HCT116 (cell line): Measurements from ENCODE around the gene URAD. TPM values are rescaled to one million over a fixed set of nuclear protein-coding genes. Genes with fewer than 3 reads are reported as not detected.

Experiments used
- ATAC-seq: fragments of 200-7000 bp; cut with Tn5 transposase; 2 replicates; pipeline ENCODE4 v1.9.1; 2020; ENCODE audit warnings: mild to moderate bottlenecking, moderate library complexity
- BruUV-seq: library from RNA; stranded (reverse); fragments of 400-500 nt; replicated peaks from 2 replicates; lab custom pipeline; 2021; lab: Mats Ljungman, UMichigan
- CTCF ChIA-PET: fragments of 300-600 bp; sonication (Branson Sonifier 250); formaldehyde crosslinking; loops from one replicate; lab custom pipeline; 2021; ENCODE audit warnings: antibody characterized with exemption; lab: Charles Lee
- POLR2A ChIA-PET: fragments of 300-600, 350-600 bp; sonication (Branson Sonifier 250); formaldehyde crosslinking; loops from one replicate; lab custom pipeline; 2021; ENCODE audit warnings: antibody characterized with exemption; lab: Charles Lee
- RAD21 ChIA-PET, 2 experiments: fragments of 300-600 bp; sonication (Branson Sonifier 250); formaldehyde crosslinking; loops; one replicate each; lab custom pipeline; 2023; ENCODE audit warnings: low total read pairs in 2 of 2; ENCODE audit not compliant: uncharacterized antibody in 2 of 2, unreplicated experiment in 2 of 2, low non-redundant PET in 1 of 2; lab: Charles Lee
- DNase-seq: peaks from one replicate; pipeline ENCODE4 v3.0.0-alpha.2; 2010; ENCODE audit warnings: low read depth, low spot score
- H2AFZ ChIP-seq: fragments of 200-600 bp; shearing (Covaris generic), sonication (generic); 2 replicates; pipeline ENCODE4 v1.6.1; 2017; ENCODE audit warnings: low read depth, mixed run types, mixed read lengths, antibody characterized with exemption, low read length; ENCODE audit not compliant: poor library complexity, severe bottlenecking
- H3K27ac ChIP-seq: 2 replicates; pipeline ENCODE4 v1.5.1; 2012; ENCODE audit warnings: low read depth, low read length
- H3K27me3 ChIP-seq: fragments of 200-600 bp; sonication (generic); 2 replicates; pipeline ENCODE4 v1.6.1; 2016; ENCODE audit warnings: mixed run types, low read length, mixed read lengths; ENCODE audit not compliant: insufficient read depth
- H3K36me3 ChIP-seq, 2 experiments: fragments of 200-500 bp in 1 of 2; fragments of 200-600 bp in 1 of 2; sonication (Bioruptor generic) in 1 of 2; sonication (generic) in 1 of 2; 2 replicates each; pipeline versions ENCODE4 v1.5.1 to v1.6.1; 2014 to 2016; ENCODE audit warnings: low read length in 2 of 2, inconsistent platforms in 1 of 2, mixed read lengths in 1 of 2, mixed run types in 1 of 2; ENCODE audit not compliant: insufficient read depth in 2 of 2, control insufficient read depth in 1 of 2
- H3K4me1 ChIP-seq, 2 experiments: fragments of 200-600 bp in 1 of 2; sonication (generic) in 1 of 2; 2 replicates each; pipeline versions ENCODE4 v1.5.1 to v1.6.1; 2012 to 2017; ENCODE audit warnings: low read length in 2 of 2, inconsistent platforms in 1 of 2, mild to moderate bottlenecking in 1 of 2, mixed read lengths in 1 of 2, mixed run types in 1 of 2, moderate library complexity in 1 of 2; ENCODE audit not compliant: insufficient read depth in 2 of 2, control insufficient read depth in 1 of 2
- H3K4me2 ChIP-seq: fragments of 200-600 bp; sonication (generic); 2 replicates; pipeline ENCODE4 v1.6.1; 2017; ENCODE audit warnings: mixed run types, low read length, mixed read lengths
- H3K4me3 ChIP-seq, 2 experiments: fragments of 200-600 bp in 1 of 2; sonication (generic) in 1 of 2; replicated peaks in 1 of 2; 2 replicates each; pipeline ENCODE4 v1.5.1; 2011 to 2016; ENCODE audit warnings: low read length in 2 of 2, control low read depth in 1 of 2, low read depth in 1 of 2, mild to moderate bottlenecking in 1 of 2, mixed read lengths in 1 of 2, mixed run types in 1 of 2
- H3K79me2 ChIP-seq: fragments of 200-600 bp; sonication (generic); 2 replicates; pipeline ENCODE4 v1.6.1; 2017; ENCODE audit warnings: mild to moderate bottlenecking, mixed run types, low read length, moderate library complexity, mixed read lengths; ENCODE audit not compliant: insufficient read depth
- H3K9ac ChIP-seq: fragments of 200-600 bp; sonication (generic); 2 replicates; pipeline ENCODE4 v1.6.1; 2016; ENCODE audit warnings: low read length, mixed read lengths
- H3K9me2 ChIP-seq: fragments of 200-600 bp; sonication (generic), shearing (Covaris generic); 2 replicates; pipeline ENCODE4 v1.6.1; 2017; ENCODE audit warnings: mixed run types, mild to moderate bottlenecking, moderate library complexity; ENCODE audit not compliant: insufficient read depth
- H3K9me3 ChIP-seq, 2 experiments: fragments of 200-500 bp in 1 of 2; fragments of 200-600 bp in 1 of 2; sonication (Bioruptor generic) in 1 of 2; sonication (generic) in 1 of 2; 2 replicates each; pipeline ENCODE4 v1.6.1; 2014 to 2017; ENCODE audit warnings: low read length in 2 of 2, mixed read lengths in 2 of 2, inconsistent platforms in 1 of 2, low read depth in 1 of 2, mild to moderate bottlenecking in 1 of 2, mixed run types in 1 of 2, moderate library complexity in 1 of 2; ENCODE audit not compliant: control insufficient read depth in 1 of 2, insufficient read depth in 1 of 2
- H4K20me1 ChIP-seq: fragments of 200-600 bp; sonication (generic), shearing (Covaris generic); 2 replicates; pipeline ENCODE4 v1.6.1; 2017; ENCODE audit warnings: mixed run types, mild to moderate bottlenecking, moderate library complexity; ENCODE audit not compliant: insufficient read depth
- CTCF ChIP-seq, 3 experiments: fragments of 200-600 bp in 1 of 3; sonication (generic) in 1 of 3; IDR thresholded peaks in 2 of 3; conservative IDR thresholded peaks in 1 of 3; 2 replicates each; pipeline ENCODE4 v1.5.1; 2012 to 2017; ENCODE audit warnings: low read depth in 2 of 3, low read length in 2 of 3, antibody characterized with exemption in 1 of 3, borderline replicate concordance in 1 of 3, control low read depth in 1 of 3, mild to moderate bottlenecking in 1 of 3, mixed read lengths in 1 of 3, mixed run types in 1 of 3, moderate library complexity in 1 of 3; ENCODE audit not compliant: insufficient read depth in 1 of 3
- EZH2phosphoT487 ChIP-seq: fragments of 200-600 bp; IDR thresholded peaks from 2 replicates; pipeline ENCODE4 v1.6.1; 2018; ENCODE audit warnings: antibody characterized with exemption, borderline replicate concordance
- FOSL1 ChIP-seq: IDR thresholded peaks from 2 replicates; pipeline ENCODE4 v1.6.1; 2012; ENCODE audit warnings: low read depth
- JUND ChIP-seq: IDR thresholded peaks from 2 replicates; pipeline ENCODE4 v1.6.1; 2012
- MAX ChIP-seq: IDR thresholded peaks from 2 replicates; pipeline ENCODE4 v1.6.1; 2012
- POLR2A ChIP-seq: IDR thresholded peaks from 2 replicates; pipeline ENCODE4 v1.7.0; 2011; ENCODE audit warnings: borderline replicate concordance; ENCODE audit not compliant: insufficient read depth, insufficient read length; ENCODE audit errors: extremely low read depth
- RAD21 ChIP-seq: IDR thresholded peaks from 2 replicates; pipeline ENCODE4 v1.6.1; 2012; ENCODE audit warnings: low read depth, mild to moderate bottlenecking
- intact Hi-C: fragments of 100-400 bp; cut with micrococcal nuclease; formaldehyde crosslinking; loops from 2 replicates; pipeline ENCODE4 v1.10.0; 2022
- total RNA-seq: library from RNA; stranded (reverse); gene quantifications from one replicate; pipeline ENCODE4 v1.2.1, GENCODE V29; 2021; ENCODE audit not compliant: unreplicated experiment
- TF ChIP-seq, protein P1 (sequence below): IDR thresholded peaks from 2 replicates; pipeline ENCODE4 v1.6.1; 2012

URAD gene
- total RNA-seq, 1 experiment from 2014 or later = not detected

DNA sequence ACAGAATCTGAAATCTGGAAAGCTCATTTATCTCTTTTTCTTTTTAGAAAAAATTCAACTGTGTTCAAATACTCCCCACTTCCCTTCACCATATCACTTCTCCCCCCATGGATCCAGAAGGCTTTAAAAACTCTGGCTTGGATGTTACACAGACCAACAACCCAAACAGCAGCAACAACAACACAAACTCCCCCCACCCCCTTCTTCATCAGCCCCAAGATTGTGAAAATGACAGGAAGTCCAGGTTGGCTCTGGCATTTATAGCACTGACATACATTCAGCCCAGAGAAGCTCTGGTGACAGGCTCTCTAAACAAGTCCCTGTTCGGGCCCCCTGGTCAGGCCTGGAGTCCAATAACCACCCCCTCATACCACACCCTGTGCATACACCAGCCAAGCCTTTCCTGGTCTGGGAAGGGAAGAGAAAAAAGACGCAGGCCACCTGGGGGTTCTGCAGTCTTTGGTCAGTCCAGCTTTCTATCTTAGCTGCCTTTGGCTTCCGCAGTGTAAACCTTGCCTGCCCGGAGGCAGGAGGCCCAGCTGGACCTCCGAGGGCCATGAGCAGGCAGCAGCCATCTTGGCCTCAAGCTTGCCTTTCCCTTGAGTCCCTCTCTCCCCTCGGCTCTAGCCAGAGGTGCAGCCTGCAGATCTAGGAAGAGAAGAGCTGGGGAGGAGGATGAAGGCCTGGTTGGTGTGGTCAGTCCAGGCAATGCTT lies 26.2 kb downstream of the URAD start:
- TF ChIP-seq CTCF (IDR thresholded peaks at IDR 0.05 in 2 of 3, conservative IDR thresholded peaks at IDR 0.05 in 1 of 3; ENCODE audit: borderline replicate concordance in 1 of 3, insufficient read depth in 1 of 3, low read depth in 2 of 3, low read length in 2 of 3) (no peak), POLR2A (no peak), MAX (no peak), RAD21 (no peak), EZH2phosphoT487 (no peak), FOSL1 (no peak), JUND (no peak)
- TF ChIP-seq, protein P1, sequence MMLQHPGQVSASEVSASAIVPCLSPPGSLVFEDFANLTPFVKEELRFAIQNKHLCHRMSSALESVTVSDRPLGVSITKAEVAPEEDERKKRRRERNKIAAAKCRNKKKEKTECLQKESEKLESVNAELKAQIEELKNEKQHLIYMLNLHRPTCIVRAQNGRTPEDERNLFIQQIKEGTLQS = no peak
- H3K27ac ChIP-seq = no peak overlapping the region
- DNase-seq (no peak), ATAC-seq (no peak)
- ChIA-PET CTCF (interaction anchor here (0.9 to 1.6 kb wide), 3 partner anchors 9 to 600 kb away, joined by 3 to 4 read pairs (median 4); no protein-coding TSS in a partner anchor), POLR2A (interaction anchor here (1.2 kb wide), 1 partner anchor 8 kb away, joined by 3 read pairs; no protein-coding TSS in a partner anchor), RAD21 (no interaction called here)
- H2AFZ ChIP-seq = no peak overlapping the region
- H3K27me3 ChIP-seq = no peaks in the 10 kb centered on the region
- H3K4me1 ChIP-seq = peaks cover 3 to 11% of the 10 kb centered on the region in 2 experiments; a peak in 3 of 4 replicates
- BruUV-seq = no TSS peak
- H3K9me2 ChIP-seq = no peaks in the 10 kb centered on the region
- H3K36me3 ChIP-seq = peaks cover 0 to 4% of the 10 kb centered on the region in 2 experiments; a peak in 1 of 4 replicates
- H4K20me1 ChIP-seq = no peaks in the 10 kb centered on the region
- intact Hi-C loops = no loop called here
- H3K9ac ChIP-seq = no peak overlapping the region
- H3K4me2 ChIP-seq = no peak overlapping the region
- peaks cover 27% of the 10 kb centered on the region for H3K79me2 ChIP-seq
- H3K9me3 ChIP-seq = no peaks in the 10 kb centered on the region
- H3K4me3 ChIP-seq = no peak overlapping the region
